ENCODE measurements around the gene TEX48.

GRCh38 chr9:114696814-114697544, 15.0 kb upstream of the TEX48 start:
- TF ChIP-seq CTCF (IDR thresholded peaks at IDR 0.05) (no peak), POLR2A (IDR thresholded peaks at IDR 0.05) (no peak)

All from right lobe of liver (tissue), 4 donors.